Fibroblast of skin of right biceps (primary cell): ENCODE results near the gene WDTC1.
"Not testable (repeated sequence)": the region's sequence is repeated elsewhere in the genome, so short reads cannot be mapped to it uniquely, and the experiment has no call there.

Experiments used
- DNase-seq: peaks from one replicate; pipeline ENCODE4 v3.0.0-alpha.2; 2013

WDTC1 gene

GRCh38 chr1:27255136-27255535, 20.7 kb downstream of the WDTC1 start:
- DNase-seq = no peak

DNA sequence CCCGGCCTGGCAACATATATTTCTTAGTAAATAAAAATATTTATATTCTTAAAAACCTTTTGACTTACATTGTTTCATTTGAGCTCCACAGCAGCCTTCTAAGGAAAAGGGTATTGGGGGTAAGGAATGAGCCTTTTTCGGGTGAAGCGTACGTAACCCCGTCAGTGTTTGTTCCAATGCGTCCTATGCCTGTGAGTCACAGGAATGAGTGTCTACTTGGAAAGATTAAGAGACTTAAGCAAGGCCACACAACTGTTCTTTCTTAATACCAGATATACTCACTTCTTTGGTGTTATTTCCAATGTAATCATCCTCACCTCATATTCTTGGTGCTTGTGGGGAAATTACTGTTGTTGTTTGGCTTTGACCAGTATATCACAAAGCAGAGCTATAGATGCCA, 22.7 kb downstream of the WDTC1 start:
- peak; percentile 1 for DNase-seq

- DNase-seq = no peak
Observed at GRCh38 chr1:27258598-27258997, 24.2 kb downstream of the WDTC1 start.

DNA sequence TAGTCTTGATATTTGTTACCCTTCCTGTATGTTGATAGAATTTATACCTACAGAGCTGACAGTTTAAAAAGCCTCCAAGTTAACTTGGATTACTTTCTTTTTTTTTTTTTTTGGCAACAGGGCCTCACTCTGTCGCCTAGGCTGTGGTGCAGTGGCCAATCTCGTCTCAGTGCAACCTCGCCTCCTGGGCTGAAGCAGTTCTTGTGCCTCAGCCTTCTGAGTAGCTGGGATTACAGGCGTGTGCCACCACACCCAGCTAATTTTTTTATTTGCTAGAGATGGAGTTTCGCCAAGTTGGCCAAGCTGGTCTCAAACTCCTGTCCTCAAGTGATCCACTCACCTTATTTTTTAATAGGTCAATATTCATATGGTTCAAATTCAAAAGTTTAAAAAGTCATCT, 32.7 kb downstream of the WDTC1 start:
- no peak for DNase-seq

GRCh38 chr1:27269276-27269675, 34.8 kb downstream of the WDTC1 start:
- DNase-seq = no peak

DNA sequence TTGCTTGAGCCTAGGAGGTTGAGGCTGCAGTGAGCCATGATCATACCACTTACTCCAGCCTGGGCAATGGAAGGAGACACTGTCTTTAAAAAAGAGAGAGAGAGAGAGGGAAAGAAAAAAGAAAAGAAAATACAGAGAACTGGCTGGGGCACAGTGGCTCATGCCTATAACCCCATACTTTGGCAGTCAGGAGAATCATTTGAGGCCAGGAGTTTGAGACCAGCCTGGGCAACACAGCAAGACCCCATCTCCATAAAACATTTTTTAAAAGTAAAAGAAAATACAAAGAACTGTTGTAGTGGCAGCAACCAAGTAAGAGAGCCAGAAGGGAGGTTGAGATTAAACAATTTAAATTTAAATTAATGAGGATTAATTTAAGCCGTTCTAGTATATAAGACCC, 39.8 kb downstream of the WDTC1 start:
- DNase-seq = no peak

DNA sequence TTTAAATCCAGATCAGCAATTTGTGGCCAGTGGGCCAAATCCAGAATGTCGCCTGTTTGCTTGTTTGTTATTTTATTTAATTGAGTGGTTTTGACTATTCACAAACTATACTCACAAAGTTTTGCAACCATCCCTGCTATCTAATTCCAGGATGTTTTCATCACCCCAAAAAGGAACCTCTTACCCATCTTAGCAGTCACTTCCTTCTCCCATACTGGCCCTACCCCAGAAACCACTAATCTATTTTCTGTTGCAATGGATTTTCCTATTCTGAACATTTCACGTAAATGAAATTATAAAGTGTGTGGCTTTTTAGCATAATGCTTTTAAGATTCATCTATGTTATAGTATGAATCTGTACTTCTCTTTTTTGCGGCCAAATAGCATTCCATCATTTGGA, 41.3 kb downstream of the WDTC1 start:
- DNase-seq = no peak

GRCh38 chr1:27284425-27285273, 50.2 kb downstream of the WDTC1 start:
- DNase-seq = peak; percentile 72

- no peak for DNase-seq
Observed at GRCh38 chr1:27285274-27285660, 50.8 kb downstream of the WDTC1 start.

GRCh38 chr1:27285821-27286220, 51.4 kb downstream of the WDTC1 start:
- DNase-seq = not testable (repeated sequence)

- not testable (repeated sequence) for DNase-seq
Observed at GRCh38 chr1:27289125-27289524, 54.7 kb downstream of the WDTC1 start.

- DNase-seq = no peak
Observed at GRCh38 chr1:27290581-27290980, 56.1 kb downstream of the WDTC1 start.

DNA sequence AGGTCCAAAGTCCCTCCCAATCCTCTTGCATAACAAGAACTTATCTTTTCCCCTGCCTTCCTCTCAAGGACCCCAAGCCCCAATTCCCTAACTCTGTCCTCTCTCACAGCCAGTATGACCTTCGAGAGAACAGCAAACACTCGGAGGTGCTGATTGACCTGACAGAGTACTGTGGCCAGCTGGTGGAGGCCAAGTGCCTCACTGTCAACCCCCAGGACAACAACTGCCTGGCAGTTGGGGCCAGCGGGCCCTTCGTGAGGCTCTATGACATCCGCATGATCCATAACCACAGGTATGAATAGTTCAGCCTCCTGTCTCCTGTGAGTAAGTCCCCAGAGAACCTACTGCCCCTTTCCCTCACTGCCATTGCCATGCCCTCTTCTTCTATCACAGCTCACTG, 57.7 kb downstream of the WDTC1 start:
- peak; percentile 28 for DNase-seq

DNA sequence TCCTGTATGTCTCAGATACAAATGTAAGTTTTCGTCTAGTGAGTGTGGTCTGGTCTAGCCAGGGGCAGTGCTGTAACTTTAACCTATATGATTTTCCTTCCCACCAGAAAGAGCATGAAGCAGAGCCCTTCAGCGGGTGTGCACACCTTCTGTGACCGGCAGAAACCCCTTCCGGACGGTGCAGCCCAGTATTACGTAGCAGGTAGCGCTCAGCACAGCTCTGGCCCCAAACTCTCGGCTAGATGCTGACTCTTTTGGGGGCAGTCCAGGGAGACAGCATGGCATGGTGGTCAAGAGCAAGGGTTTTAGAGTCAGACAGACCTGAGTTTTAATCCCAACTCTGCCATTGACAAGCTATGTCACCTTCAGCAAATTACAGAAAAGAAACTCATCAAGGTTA, 59.5 kb downstream of the WDTC1 start:
- no peak for DNase-seq

DNA sequence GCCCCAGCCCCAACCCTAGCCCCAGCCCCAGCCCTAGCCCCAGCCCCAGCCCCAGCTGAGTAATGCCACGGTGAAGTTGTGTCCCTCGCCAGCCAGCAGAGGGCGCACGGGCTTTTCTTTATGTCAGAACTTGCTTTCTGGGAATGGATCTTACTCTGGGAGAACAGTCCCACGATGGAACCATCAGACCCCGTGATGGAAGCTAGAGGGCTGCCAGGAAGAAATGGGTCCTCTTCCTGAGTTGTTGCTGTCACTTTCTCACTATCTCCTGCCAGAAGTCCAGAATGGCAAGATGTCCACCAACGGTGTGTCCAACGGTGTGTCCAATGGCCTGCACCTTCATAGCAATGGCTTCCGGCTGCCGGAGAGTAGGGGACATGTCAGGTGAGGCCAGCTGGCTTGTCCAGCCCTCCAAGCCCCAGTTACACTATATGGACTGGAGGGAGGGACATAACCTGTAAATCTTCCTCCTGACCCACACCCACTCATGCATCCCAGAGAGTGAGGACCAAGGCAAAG, 62.4 kb downstream of the WDTC1 start:
- DNase-seq = peak; percentile 64

DNA sequence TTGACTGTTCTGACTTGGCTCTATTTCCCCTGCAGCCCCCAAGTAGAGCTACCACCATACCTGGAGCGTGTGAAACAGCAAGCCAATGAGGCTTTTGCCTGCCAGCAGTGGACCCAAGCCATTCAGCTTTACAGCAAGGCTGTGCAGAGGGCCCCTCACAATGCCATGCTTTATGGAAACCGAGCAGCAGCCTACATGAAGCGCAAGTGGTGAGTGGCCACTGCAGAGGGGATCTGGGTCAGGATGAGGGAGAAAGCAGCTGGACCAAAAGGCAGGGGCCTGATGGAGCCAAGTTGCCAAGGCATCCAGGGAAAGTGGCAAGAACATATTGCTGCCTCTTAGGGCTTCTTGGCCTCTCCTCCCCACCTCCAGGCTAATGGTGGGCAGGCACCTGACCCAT, 63.5 kb downstream of the WDTC1 start:
- no peak for DNase-seq

- no peak for DNase-seq
Observed at GRCh38 chr1:27298632-27299384, 64.4 kb downstream of the WDTC1 start.

DNA sequence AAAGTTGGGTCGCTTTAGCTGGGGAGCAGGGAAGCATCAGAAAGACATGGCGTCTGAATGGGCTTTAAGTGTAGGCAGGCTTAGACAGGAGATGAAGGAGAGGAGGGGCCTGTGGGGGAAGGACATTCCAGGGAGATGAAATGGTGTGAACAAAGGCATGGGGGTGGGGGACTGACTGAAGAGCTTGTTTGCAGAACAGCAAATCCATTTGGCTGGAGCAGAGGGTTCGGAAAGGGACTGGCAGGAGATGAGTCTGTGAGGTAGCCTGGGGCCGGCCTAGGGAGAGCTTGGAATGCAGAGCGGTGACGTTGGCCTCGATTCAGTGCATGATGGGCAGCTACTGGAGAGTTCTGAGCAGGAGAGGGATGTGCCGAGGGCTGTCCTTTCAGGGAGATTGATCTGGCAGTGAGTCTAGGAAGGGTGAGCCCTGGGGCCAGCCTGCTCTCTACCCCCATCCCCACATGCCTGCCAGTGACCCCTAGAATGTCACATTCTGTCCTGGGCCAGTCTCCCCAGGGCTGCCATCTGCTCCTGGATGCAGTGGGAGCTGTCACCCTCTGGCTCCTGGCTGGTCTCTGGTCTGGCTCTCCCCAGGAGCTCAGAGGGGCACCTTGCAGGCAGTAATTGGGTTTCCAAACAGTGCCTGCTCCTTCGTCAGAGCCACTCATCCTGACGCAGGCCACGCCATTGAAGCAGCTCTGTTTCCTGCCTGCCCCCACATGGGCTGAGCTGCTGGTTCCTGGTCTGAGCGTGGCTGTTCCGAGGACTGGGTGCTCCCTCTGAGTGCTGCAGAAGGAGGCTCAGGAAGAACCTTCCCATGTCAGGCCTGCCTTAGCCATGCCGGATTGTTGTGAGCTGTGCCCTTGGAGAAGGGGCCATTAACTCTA, 65.2 kb downstream of the WDTC1 start:
- DNase-seq = peak; percentile 100

GRCh38 chr1:27300341-27301051, 66.1 kb downstream of the WDTC1 start:
- DNase-seq = peak; percentile 96

GRCh38 chr1:27301052-27301422, 66.6 kb downstream of the WDTC1 start:
- no peak for DNase-seq

DNA sequence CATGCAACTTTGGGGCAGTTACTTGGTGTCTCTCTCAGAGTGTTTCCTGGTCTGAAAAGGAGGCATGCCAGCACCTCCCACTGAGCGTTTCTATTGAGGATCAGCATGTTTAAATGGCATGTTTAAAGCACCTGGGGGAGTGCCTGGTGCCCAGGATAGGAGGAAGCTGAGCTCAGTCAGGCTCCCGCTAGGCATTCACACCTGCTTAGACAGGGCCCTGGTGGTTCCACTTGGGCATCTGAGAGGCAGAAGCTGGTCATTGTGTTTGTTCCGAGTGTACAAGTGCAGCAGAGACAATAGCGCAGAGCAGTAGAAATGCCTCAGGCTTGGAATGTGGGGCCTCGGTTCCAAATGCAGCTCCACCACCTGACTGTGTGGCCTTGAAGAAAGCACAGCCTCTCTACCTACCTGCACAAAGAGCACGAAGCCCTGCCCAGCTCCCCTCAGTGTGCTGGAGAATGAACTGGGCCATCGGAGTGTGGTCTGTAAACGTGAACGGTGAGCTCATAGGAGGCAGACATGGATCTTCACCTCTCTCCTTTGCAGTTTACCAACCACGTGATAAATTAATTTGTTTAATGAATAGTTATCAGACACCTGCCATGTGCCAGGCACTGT, 67.3 kb downstream of the WDTC1 start:
- no peak for DNase-seq

DNA sequence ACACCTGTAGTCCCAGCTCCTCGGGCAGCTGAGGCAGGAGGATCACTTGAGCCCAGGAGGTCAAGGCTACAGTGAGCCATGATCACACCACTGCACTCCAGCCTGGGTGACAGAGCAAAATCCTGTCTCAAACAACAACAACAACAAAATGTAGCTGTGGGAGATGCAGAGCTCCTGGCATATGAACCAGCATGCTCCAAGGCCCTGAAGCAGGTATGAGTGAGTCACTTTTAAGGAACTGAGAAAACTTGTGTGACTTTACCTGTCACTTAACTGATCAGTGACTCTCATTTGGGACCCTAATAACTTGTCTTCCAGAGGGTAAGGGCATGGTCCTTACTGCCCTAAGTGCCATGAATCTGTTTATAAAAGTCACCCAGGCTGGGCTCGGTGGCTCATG, 68.2 kb downstream of the WDTC1 start:
- DNase-seq = no peak
